Measurements from ENCODE around the gene LAMTOR2.

DNA sequence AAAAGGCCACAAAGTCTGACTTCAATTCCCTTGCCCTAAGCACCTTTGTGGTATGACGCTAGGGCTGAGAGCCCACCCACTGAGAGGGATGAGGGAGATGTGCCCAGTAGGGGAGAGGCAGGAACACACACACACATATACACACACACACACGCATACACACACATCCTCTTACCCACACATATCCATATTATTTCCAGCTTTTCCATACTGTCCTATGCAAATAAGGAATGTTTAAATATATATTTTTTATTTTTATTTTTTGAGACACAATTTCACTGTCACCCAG lies 9.4 kb downstream of the LAMTOR2 start:
- TF ChIP-seq, protein P1, sequence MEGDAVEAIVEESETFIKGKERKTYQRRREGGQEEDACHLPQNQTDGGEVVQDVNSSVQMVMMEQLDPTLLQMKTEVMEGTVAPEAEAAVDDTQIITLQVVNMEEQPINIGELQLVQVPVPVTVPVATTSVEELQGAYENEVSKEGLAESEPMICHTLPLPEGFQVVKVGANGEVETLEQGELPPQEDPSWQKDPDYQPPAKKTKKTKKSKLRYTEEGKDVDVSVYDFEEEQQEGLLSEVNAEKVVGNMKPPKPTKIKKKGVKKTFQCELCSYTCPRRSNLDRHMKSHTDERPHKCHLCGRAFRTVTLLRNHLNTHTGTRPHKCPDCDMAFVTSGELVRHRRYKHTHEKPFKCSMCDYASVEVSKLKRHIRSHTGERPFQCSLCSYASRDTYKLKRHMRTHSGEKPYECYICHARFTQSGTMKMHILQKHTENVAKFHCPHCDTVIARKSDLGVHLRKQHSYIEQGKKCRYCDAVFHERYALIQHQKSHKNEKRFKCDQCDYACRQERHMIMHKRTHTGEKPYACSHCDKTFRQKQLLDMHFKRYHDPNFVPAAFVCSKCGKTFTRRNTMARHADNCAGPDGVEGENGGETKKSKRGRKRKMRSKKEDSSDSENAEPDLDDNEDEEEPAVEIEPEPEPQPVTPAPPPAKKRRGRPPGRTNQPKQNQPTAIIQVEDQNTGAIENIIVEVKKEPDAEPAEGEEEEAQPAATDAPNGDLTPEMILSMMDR (IDR thresholded peaks at IDR 0.05; ENCODE audit: low read length): no peak
- TF ChIP-seq EZH2phosphoT487 (IDR thresholded peaks at IDR 0.05; ENCODE audit: low read length) (no peak), EZH2 (optimal IDR thresholded peaks at IDR 0.05; ENCODE audit: low read depth, low read length) (no peak)
